Activated CD4-positive, alpha-beta T cell treated with anti-CD3 and anti-CD28 coated beads, Interleukin-2, amount 50 U/mL, for 48 hours (primary cell): ENCODE measurements around the gene OPA3.

ENCODE experiments used
- DNase-seq, 2 experiments: peaks; one replicate each; pipeline ENCODE4 v3.0.0-alpha.2; 2020

Gene OPA3

GRCh38 chr19:45560686-45561085 is 23.9 kb downstream of the OPA3 start:
- DNase-seq = no peak

- DNase-seq = no peak
Measured at GRCh38 chr19:45560038-45560437, 24.6 kb downstream of the OPA3 start.

- DNase-seq = peak; percentile 57 to 73
Measured at GRCh38 chr19:45558399-45558878, 26.2 kb downstream of the OPA3 start.

GRCh38 chr19:45556835-45557234 is 27.8 kb downstream of the OPA3 start:
- DNase-seq = no peak

GRCh38 chr19:45554481-45554880 is 30.1 kb downstream of the OPA3 start:
- DNase-seq = no peak

- DNase-seq = no peak
Measured at GRCh38 chr19:45553464-45553863, 31.1 kb downstream of the OPA3 start.

- no peak for DNase-seq
Measured at GRCh38 chr19:45547965-45548609, 36.5 kb downstream of the OPA3 start.

- no peak for DNase-seq
Measured at GRCh38 chr19:45547211-45547770, 37.3 kb downstream of the OPA3 start.

GRCh38 chr19:45542234-45542668 is 42.4 kb downstream of the OPA3 start:
- DNase-seq = no peak

- no peak for DNase-seq
Measured at GRCh38 chr19:45539459-45539858, 45.1 kb downstream of the OPA3 start.

GRCh38 chr19:45531349-45531748 is 53.3 kb downstream of the OPA3 start:
- DNase-seq = no peak

GRCh38 chr19:45529420-45529785 is 55.2 kb downstream of the OPA3 start:
- DNase-seq = no peak

- peak in 1 of 2 experiments; percentile 22 for DNase-seq
Measured at GRCh38 chr19:45528744-45529419, 55.7 kb downstream of the OPA3 start.

GRCh38 chr19:45528149-45528743 is 56.4 kb downstream of the OPA3 start:
- DNase-seq = no peak

GRCh38 chr19:45527731-45528130 is 56.9 kb downstream of the OPA3 start:
- DNase-seq = no peak

GRCh38 chr19:45526971-45527370 is 57.6 kb downstream of the OPA3 start:
- DNase-seq = no peak

GRCh38 chr19:45526143-45526542 is 58.5 kb downstream of the OPA3 start:
- no peak for DNase-seq

GRCh38 chr19:45524575-45525129 is 60.0 kb downstream of the OPA3 start:
- DNase-seq = no peak

- peak; percentile 70 to 76 for DNase-seq
Measured at GRCh38 chr19:45523642-45524256, 60.9 kb downstream of the OPA3 start.

- DNase-seq = no peak
Measured at GRCh38 chr19:45522010-45522941, 62.3 kb downstream of the OPA3 start.

GRCh38 chr19:45518469-45518826 is 66.2 kb downstream of the OPA3 start:
- DNase-seq = no peak
